ENCODE measurements around the gene EIF4E.
"Not testable (repeated sequence)": the region's sequence is repeated elsewhere in the genome, so short reads cannot be mapped to it uniquely, and the experiment has no call there.

Gene EIF4E

DNA sequence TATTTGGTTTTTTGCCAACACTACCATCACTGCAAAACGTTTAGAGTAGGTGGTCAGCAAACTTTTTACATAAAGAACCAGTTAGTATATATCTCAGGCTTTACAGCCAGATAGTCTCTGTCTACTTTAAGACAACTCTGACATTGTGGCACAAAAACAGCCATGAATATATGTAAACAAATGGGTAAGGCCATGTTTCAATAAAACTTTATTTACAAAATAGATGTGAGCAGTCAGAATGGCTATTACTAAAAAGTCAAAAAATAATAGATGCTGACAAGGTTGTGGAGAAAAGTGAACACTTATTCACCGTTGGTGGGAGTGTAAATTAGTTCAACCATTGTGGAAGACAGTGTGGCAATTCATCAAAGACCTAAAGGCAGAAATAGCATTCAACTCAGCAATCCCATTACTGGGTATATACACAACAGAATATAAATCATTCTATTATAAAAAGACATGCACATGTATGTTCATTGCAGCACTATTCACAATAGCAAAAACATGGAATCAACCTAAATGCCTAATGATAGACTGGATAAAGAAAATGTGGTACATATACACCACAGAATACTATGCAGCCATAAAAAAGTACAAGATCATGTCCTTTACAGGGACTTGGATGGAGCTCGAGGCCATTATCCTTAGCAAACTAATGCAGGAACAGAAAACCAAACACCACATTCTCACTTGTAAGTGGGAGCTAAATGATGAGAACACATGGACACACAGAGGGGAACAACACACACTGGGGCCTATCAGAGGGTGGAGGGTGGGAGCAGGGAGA lies 56.6 kb downstream of the EIF4E start:
- DNase-seq = not testable (repeated sequence)

DNA sequence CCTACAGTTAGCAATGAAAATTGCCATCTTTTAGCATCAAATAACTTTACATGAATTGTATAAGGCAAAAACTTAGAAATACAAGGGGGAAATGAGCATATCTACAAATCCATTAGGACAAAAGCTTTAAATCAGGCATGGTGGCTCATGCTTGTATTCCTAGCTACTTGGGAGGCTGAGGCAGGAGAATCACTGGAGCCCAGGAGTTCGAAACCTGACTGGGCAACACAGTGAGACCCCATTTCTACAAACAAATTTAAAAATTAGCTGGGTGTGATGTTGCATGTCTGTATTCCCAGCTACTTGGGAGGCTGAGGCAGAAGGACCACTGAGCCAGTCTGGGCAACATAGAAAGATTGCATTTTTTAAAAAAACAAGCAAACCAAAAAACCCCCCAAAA lies 61.3 kb downstream of the EIF4E start:
- DNase-seq = no peak

DNA sequence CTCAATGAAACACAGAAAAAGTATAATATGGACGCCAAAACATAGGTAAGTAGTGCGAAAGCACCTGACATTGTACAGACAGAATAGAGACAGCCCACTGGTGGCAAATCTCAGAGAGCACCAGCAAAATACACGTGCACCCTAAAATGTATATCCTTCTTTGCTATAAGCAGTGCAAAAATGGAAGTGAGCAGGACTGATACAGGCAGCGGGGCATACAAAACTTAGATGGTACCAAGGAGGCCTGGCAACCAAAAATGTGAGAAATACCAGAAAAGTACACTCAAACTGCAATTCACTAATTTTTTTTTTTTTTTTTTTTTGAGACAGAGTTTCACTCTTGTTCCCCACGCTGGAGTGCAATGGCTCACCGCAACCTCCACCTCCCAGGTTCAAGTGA lies 63.9 kb downstream of the EIF4E start:
- no peak for DNase-seq

DNA sequence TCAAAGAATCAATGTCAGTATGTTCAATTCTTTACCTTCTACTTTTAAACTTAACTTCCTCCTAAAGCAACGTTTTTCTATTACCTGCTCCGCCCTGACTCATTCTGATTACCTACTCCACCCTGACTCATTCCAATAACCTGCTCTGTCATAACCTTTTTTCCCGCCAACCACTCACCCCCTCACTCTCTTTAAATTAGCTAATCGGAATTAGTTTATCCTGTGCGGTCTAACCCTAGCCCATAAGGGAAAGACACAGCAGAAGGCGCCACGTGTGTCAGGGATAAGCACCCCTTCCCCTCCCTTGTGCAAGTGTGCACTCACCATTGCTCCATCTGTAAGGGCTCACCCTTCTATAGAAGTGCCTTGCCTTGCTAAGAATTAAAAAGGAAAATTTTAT lies 64.4 kb downstream of the EIF4E start:
- no peak for DNase-seq

DNA sequence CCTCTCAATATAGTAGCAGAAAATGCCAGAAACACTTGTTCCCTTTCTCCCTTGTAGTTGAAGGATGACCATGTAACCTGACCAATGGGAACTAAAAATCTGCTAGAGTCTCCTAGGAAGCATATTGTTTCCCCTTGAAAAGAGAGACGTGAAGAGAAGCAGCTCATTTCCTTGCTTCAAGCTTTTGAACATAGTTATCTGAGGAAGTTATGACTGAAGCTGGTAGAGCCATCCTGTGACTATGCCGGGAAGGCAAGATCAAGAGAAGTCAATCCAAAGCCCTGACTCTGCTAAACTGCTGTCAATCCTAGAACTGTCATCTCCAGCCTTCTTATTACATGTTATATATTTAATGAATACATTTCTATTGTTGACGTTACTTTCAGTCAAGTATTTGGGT lies 66.6 kb downstream of the EIF4E start:
- DNase-seq = no peak

DNA sequence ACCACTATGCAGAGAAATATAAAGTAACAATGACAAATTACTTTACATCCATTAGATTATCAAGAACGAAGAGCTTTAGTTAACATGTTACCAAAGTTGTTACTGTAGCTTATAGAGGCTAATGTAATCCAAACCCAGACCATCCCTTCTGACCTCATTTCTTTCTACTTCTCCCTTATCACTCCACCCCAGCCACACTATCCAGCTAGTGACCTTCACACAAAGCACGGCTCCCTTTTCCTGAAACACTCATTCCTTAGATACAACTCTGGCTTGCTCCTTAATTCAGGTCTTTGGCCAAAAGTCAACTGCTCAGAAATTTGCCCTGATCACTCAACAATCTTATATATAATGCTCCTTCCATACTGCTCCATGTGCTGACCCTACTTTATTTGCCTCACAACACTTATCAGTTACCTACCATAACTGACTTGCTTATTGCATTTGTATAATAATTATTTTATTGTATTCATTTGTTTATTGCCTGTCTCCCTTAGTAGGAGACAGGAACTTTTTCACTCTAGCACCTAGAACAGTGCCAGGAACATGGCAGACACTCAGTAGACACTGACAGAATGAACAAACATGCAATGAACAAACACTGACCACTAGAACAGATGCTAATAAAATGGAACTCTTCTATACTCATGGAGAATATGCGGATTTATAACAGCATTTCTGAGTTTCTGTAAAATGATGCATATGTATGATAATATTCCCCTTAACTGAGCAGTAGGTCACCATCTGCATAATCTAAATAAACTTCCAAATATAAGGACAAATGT lies 67.6 kb downstream of the EIF4E start:
- no peak for DNase-seq

DNA sequence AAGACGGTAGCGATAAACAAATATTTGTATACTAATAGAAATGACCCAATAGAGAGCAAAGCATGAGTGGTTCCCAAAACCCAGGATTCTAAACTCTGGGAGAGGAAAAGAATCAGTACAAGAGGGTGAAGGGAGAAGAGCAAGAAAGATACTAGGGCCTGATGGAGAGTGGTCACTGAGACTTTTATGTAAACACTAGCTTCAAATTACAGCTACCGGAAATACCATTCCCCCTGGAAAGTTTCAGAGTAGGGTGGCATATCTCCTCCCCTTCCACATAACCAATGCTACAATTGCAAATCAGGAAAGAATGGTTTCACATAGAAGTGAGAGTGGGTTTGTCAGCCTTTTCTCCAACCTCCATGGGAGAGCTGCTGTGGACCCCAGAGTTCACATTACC lies 77.1 kb downstream of the EIF4E start:
- DNase-seq = no peak

DNA sequence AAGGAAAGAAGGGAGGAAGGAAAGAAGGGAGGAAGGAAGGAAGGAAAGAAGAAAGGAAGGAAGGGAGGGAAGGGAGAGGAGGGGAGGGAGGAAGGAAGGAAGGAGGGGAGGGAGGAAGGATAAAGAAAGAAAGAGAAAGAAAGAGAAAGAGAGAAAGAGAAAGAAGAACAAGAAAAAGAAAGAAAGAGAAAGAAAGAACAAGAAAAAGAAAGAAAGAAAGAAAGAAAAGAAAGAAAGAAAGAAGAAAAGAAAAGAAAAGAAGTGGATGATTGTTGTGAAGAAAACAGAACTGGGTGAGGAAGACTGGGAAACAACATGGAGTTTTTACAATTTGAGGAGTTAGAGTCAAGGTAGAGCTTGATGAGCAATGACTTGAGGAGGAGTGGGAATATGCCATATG lies 78.0 kb downstream of the EIF4E start:
- DNase-seq = no peak

DNA sequence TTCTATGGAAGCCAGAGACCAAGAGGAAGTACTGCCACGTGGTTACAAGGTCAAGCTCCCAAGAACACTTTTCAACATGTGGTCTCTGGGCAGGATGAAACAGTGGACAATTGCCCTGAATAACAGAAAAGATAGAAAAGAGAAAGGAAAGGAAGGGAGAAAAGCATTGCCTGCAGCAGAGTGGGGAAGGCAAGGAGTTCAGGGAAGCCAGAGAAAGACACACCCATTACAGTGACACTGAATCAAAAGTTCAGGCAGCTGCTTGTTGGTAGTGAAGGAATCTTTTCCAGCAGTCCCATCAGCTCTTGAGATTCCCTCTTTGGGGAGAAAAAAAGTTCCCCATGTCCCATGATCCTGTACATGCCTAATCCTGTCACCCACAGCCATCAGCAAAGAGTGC lies 80.5 kb downstream of the EIF4E start:
- DNase-seq = no peak

DNA sequence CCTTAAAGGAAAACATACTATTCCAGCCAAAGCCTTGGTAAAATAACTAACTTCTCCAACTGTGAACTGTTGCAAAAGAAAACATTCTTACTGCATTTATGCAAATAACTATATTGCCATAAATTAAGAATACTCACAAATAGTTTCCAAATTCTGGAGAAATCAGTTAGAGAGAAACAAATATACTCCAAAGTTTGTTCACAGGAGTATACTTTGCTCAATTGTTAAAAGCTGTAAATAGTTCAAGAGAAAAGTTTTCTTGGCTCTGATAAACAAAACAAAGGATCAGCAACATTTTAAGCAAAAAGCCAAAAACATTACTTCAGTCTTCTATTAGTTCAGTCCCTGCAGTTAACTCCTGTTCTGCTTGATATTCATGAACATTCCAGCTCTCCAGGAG lies 83.0 kb downstream of the EIF4E start:
- DNase-seq = no peak

DNA sequence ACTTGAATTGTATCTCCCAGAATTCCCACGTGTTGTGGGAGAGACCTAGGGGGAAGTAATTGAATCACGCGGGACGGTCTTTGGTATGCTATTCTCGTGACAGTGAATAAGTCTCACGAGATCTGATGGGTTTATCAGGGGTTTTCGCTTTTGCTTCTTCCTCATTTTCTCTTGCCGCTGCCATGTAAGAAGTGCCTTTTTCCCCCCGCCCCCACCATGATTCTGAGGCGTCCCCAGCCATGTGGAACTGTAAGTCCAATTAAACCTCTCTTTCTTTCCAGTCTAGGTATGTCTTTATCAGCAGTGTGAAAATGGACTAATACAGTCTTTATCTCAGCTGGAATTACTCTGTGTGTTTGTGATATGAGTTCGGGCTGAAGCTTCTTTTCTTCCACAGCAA lies 86.0 kb downstream of the EIF4E start:
- not testable (repeated sequence) for DNase-seq

DNA sequence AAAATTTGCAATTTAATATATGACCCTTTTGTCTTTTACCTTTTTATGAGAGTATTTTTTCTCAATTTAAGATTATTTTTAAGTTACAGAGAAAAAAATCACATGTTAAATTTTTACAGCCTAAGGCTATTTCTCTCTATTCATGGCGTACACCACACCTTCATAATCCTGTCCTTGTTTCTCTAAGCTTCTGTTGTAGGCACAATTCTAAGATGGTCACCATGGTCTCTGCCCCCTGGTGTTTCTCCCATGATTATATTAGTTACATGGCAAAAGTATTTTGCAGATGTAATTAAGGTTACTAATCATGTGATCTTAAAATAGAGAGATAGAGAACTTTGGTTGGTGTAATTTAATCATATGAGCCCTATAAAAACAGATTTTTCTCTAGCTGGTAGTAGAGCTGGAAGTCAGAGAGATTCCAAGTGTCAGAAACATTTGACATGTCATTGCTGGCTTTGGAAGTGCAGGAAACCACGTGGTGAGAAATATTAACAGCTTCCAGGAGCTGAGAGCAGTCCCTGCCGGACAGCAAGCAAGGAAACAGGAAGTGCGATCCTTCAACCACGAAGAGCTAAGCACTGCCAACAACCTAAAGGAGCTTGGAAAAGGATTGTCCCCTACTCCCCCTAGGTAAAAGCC lies 89.8 kb downstream of the EIF4E start:
- DNase-seq = no peak

DNA sequence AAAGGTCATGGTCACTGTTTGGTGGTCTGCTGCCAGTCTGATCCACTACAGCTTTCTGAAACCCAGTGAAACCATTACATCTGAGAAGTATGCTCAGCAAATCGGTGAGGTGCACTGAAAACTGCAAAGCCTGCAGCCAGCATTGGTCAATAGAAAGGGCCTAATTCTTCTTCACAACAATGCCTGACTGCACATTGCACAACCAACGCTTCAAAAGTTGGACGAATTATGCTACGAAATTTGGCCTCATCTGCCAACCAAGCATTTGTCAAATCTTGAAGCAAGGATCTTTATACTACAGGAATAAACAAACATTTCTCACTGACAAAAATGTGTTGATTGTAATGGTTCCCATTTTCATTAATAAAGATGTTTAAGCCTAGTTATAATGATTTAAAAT lies 90.4 kb downstream of the EIF4E start:
- no peak for DNase-seq

DNA sequence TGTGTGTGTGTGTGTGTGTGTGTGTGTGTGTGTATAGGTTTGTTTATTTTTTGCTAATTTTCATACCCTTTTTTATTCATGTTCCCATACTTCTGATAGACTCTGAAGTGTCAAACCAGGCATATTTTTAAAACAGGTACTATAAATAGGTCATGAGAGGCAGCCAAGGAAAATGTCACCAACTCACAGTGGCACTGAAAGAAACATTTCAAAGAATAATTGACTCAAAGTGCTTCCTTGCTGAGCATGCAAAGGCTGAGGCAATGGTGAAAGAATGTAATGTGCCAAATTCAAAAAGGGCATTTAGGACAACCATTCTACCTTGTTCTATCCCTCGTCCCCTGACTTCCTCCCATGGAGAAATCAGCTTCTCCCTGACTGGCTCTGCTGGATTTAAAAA lies 95.5 kb downstream of the EIF4E start:
- no peak for DNase-seq

DNA sequence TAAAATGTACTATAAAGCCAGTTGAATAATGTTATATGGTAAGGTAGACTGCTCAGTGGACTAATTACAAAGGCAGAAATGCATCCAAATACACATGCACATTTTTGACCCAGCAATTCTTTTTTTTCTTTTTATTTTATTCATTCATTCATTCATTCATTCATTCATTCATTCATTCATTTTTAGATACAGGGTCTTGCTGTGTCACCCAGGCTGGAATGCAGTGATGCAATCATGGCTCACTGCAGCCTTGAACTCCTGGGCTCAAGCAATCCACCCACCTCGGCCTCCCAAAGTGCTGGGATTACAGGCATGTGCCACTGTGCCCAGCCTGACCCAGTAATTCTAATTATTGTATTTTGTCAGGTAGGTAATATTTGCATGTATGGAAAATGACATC lies 97.9 kb downstream of the EIF4E start:
- not testable (repeated sequence) for DNase-seq
